Measurements from ENCODE around the gene FAM184B. TPM values are rescaled to one million over a fixed set of nuclear protein-coding genes. Genes with fewer than 3 reads are reported as not detected.
A peak's percentile ranks its signal among the peaks of the same experiment; 100 is the strongest.

The FAM184B gene
- 0.11 to 0.23 TPM (median 0.17 TPM) in 3 replicates for total RNA-seq (2021)
- Bru-seq, nascent RNA = percentile 22 among the genes with signal in this experiment
- long read RNA-seq, experiment 1, full-length matches to known transcripts = 1 of 7 reads
- long read RNA-seq, experiment 1, partial matches to known transcripts = 2 of 7 reads
- long read RNA-seq, experiment 1, other reads (novel, unspliced or antisense) = 4 of 7 reads
- long read RNA-seq, experiment 2 = 0 reads
- long read RNA-seq, experiment 3 = 0 reads

DNA sequence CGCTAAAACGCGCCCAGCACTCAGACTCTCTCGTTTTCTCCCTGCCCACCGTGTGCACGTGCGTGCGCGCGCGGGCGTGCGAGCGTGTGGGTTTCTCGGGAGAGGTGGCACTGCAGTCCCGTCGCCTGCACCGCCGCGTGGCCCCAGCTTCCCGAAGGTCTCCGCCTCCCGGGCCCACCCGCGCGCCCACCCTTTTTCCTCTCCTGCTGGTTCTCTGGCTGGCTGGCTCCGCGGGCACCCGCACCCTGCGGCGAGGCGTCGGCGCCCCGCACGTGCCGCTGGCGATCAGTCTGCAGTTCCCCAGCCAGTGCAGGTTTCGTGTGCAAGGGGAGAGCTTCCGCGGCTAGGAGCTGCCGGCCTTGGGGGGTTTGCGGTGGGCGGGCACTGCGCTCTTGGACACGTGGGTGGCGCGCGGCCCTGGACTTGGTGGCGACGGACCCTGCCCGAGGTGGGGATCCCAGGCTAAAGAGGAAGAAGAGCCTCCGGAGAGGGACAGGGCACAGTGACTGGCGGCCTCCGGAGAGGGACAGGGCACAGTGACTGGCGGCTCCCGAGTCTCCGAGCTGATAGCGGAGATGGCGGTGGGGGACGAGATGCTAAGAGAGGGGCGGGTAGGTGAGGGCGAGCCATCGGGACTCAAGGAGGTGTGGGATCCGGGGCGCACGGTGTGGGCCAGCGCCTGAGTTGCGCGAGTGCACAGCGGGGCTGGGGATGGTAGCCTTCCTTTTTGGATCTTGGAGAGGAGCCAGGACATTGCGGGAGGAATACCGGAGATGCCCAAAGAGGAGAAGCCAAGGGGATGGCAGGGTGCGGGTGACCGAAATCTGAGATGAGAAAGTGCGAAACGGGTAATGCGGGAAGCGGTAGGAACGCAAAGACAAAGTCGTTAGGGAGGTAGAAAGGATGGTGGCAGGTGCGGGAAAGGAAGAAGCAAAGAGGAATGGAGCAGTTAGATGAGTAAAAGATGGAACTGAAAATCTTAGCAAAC lies at the start of gene FAM184B:
Gene FAM184B, minus strand, starts transcription at position 322 of the 988 bp plus-strand sequence. CDS start 322 bp downstream, outside the sequence.
- Mint-ChIP-seq H3K9me3 (no peaks in the 10 kb centered on the region), H3K36me3 (no peaks in the 10 kb centered on the region), H3K4me3 (peak within 1 kb of the TSS; percentile 76), H3K27ac (no peak within 1 kb of the TSS), H3K4me1 (peaks cover 14% of the 10 kb centered on the region; the same call in 1 of the 2 replicates), H3K27me3 (ENCODE audit: low read depth) (peaks cover 61% of the 10 kb centered on the region)
- POLR2A ChIA-PET = interaction anchor here (0.6 kb wide), 1 partner anchor 18 kb away, joined by 3 read pairs; no protein-coding TSS in a partner anchor
- DNase-seq (ENCODE audit: low spot score) (peak; percentile 47), ATAC-seq (peak; percentile 73)
- CTCF ChIA-PET = interaction anchor here (1.4 to 1.7 kb wide), 2 partner anchors 36 to 434 kb away, joined by 3 to 5 read pairs; no protein-coding TSS in a partner anchor
- TF ChIP-seq ZNF121 (CRISPR knock-in tag; IDR thresholded peaks at IDR 0.05) = peak; percentile 61; the same call in 1 of the 2 replicates
- TF ChIP-seq FOXP1 (CRISPR knock-in tag; IDR thresholded peaks at IDR 0.05; ENCODE audit: borderline replicate concordance) = peak; percentile 97
- TF ChIP-seq MYBL2 (CRISPR knock-in tag; IDR thresholded peaks at IDR 0.05) = peak; percentile 89
- no peak for TF ChIP-seq KAT7 (CRISPR knock-in tag; IDR thresholded peaks at IDR 0.05; ENCODE audit: borderline replicate concordance)
- no peak for TF ChIP-seq ZNF671 (CRISPR knock-in tag; IDR thresholded peaks at IDR 0.05)
- TF ChIP-seq SMAD4 (CRISPR knock-in tag; IDR thresholded peaks at IDR 0.05) = 0 out of 2 replicates have a peak, but pooled peaks have one; percentile 79
- TF ChIP-seq, protein P1, sequence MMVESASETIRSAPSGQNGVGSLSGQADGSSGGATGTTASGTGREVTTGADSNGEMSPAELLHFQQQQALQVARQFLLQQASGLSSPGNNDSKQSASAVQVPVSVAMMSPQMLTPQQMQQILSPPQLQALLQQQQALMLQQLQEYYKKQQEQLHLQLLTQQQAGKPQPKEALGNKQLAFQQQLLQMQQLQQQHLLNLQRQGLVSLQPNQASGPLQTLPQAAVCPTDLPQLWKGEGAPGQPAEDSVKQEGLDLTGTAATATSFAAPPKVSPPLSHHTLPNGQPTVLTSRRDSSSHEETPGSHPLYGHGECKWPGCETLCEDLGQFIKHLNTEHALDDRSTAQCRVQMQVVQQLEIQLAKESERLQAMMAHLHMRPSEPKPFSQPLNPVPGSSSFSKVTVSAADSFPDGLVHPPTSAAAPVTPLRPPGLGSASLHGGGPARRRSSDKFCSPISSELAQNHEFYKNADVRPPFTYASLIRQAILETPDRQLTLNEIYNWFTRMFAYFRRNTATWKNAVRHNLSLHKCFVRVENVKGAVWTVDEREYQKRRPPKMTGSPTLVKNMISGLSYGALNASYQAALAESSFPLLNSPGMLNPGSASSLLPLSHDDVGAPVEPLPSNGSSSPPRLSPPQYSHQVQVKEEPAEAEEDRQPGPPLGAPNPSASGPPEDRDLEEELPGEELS (CRISPR knock-in tag; IDR thresholded peaks at IDR 0.05) = peak; percentile 81; the same call in 1 of the 2 replicates
- TF ChIP-seq, protein P2, sequence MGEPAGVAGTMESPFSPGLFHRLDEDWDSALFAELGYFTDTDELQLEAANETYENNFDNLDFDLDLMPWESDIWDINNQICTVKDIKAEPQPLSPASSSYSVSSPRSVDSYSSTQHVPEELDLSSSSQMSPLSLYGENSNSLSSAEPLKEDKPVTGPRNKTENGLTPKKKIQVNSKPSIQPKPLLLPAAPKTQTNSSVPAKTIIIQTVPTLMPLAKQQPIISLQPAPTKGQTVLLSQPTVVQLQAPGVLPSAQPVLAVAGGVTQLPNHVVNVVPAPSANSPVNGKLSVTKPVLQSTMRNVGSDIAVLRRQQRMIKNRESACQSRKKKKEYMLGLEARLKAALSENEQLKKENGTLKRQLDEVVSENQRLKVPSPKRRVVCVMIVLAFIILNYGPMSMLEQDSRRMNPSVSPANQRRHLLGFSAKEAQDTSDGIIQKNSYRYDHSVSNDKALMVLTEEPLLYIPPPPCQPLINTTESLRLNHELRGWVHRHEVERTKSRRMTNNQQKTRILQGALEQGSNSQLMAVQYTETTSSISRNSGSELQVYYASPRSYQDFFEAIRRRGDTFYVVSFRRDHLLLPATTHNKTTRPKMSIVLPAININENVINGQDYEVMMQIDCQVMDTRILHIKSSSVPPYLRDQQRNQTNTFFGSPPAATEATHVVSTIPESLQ (CRISPR knock-in tag; IDR thresholded peaks at IDR 0.05) = no peak
- TF ChIP-seq, protein P3, sequence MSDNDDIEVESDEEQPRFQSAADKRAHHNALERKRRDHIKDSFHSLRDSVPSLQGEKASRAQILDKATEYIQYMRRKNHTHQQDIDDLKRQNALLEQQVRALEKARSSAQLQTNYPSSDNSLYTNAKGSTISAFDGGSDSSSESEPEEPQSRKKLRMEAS (CRISPR knock-in tag; IDR thresholded peaks at IDR 0.05) = peak; percentile 99
- TF ChIP-seq, protein P4, sequence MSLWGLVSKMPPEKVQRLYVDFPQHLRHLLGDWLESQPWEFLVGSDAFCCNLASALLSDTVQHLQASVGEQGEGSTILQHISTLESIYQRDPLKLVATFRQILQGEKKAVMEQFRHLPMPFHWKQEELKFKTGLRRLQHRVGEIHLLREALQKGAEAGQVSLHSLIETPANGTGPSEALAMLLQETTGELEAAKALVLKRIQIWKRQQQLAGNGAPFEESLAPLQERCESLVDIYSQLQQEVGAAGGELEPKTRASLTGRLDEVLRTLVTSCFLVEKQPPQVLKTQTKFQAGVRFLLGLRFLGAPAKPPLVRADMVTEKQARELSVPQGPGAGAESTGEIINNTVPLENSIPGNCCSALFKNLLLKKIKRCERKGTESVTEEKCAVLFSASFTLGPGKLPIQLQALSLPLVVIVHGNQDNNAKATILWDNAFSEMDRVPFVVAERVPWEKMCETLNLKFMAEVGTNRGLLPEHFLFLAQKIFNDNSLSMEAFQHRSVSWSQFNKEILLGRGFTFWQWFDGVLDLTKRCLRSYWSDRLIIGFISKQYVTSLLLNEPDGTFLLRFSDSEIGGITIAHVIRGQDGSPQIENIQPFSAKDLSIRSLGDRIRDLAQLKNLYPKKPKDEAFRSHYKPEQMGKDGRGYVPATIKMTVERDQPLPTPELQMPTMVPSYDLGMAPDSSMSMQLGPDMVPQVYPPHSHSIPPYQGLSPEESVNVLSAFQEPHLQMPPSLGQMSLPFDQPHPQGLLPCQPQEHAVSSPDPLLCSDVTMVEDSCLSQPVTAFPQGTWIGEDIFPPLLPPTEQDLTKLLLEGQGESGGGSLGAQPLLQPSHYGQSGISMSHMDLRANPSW (CRISPR knock-in tag; conservative IDR thresholded peaks at IDR 0.05; ENCODE audit: low read depth) = 0 out of 2 replicates have a peak, but pooled peaks have one; percentile 50
- peak; percentile 73; the same call in 1 of the 2 replicates for TF ChIP-seq FOXK1 (CRISPR knock-in tag; IDR thresholded peaks at IDR 0.05)
- no peak for TF ChIP-seq IRF2 (CRISPR knock-in tag; IDR thresholded peaks at IDR 0.05; ENCODE audit: borderline replicate concordance, low read depth)
- TF ChIP-seq ESRRA (CRISPR knock-in tag; IDR thresholded peaks at IDR 0.05; ENCODE audit: borderline replicate concordance) = peak; percentile 85
- TF ChIP-seq NR3C1 (CRISPR knock-in tag; conservative IDR thresholded peaks at IDR 0.05; ENCODE audit: low read depth) = no peak
- no peak for TF ChIP-seq PRRX2 (CRISPR knock-in tag; IDR thresholded peaks at IDR 0.05)
- no peak for TF ChIP-seq ATF1 (CRISPR knock-in tag; IDR thresholded peaks at IDR 0.05)
- TF ChIP-seq ZNF232 (CRISPR knock-in tag; IDR thresholded peaks at IDR 0.05) = 0 out of 2 replicates have a peak, but pooled peaks have one; percentile 66
- 0 out of 2 replicates have a peak, but pooled peaks have one; percentile 34 for TF ChIP-seq RELA (CRISPR knock-in tag; IDR thresholded peaks at IDR 0.05; ENCODE audit: borderline replicate concordance)
- TF ChIP-seq, protein P5, sequence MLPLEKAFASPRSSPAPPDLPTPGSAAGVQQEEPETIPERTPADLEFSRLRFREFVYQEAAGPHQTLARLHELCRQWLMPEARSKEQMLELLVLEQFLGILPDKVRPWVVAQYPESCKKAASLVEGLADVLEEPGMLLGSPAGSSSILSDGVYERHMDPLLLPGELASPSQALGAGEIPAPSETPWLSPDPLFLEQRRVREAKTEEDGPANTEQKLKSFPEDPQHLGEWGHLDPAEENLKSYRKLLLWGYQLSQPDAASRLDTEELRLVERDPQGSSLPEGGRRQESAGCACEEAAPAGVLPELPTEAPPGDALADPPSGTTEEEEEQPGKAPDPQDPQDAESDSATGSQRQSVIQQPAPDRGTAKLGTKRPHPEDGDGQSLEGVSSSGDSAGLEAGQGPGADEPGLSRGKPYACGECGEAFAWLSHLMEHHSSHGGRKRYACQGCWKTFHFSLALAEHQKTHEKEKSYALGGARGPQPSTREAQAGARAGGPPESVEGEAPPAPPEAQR (CRISPR knock-in tag; IDR thresholded peaks at IDR 0.05) = no peak
- TF ChIP-seq, protein P6, sequence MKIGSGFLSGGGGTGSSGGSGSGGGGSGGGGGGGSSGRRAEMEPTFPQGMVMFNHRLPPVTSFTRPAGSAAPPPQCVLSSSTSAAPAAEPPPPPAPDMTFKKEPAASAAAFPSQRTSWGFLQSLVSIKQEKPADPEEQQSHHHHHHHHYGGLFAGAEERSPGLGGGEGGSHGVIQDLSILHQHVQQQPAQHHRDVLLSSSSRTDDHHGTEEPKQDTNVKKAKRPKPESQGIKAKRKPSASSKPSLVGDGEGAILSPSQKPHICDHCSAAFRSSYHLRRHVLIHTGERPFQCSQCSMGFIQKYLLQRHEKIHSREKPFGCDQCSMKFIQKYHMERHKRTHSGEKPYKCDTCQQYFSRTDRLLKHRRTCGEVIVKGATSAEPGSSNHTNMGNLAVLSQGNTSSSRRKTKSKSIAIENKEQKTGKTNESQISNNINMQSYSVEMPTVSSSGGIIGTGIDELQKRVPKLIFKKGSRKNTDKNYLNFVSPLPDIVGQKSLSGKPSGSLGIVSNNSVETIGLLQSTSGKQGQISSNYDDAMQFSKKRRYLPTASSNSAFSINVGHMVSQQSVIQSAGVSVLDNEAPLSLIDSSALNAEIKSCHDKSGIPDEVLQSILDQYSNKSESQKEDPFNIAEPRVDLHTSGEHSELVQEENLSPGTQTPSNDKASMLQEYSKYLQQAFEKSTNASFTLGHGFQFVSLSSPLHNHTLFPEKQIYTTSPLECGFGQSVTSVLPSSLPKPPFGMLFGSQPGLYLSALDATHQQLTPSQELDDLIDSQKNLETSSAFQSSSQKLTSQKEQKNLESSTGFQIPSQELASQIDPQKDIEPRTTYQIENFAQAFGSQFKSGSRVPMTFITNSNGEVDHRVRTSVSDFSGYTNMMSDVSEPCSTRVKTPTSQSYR (CRISPR knock-in tag; IDR thresholded peaks at IDR 0.05) = peak; percentile 76; the same call in 1 of the 2 replicates
- no peak for TF ChIP-seq RORB (CRISPR knock-in tag; IDR thresholded peaks at IDR 0.05)
- TF ChIP-seq NFATC4 (CRISPR knock-in tag; IDR thresholded peaks at IDR 0.05) = no peak
- TF ChIP-seq ZNF138 (CRISPR knock-in tag; conservative IDR thresholded peaks at IDR 0.05) = peak; percentile 90
- TF ChIP-seq SOX15 (CRISPR knock-in tag; IDR thresholded peaks at IDR 0.05) = no peak
- peak; percentile 78; the same call in 1 of the 2 replicates for TF ChIP-seq ZNF263 (CRISPR knock-in tag; IDR thresholded peaks at IDR 0.05; ENCODE audit: low read depth)

Measured in WTC11 (cell line).